GM21390 (cell line): ENCODE results near the gene GNAI3.

Experiments
- ATAC-seq: cut with Tn5 transposase; IDR thresholded peaks from one replicate; pipeline ENCODE4 v1.9.1; 2021; ENCODE audit not compliant: unreplicated experiment

Gene GNAI3

DNA sequence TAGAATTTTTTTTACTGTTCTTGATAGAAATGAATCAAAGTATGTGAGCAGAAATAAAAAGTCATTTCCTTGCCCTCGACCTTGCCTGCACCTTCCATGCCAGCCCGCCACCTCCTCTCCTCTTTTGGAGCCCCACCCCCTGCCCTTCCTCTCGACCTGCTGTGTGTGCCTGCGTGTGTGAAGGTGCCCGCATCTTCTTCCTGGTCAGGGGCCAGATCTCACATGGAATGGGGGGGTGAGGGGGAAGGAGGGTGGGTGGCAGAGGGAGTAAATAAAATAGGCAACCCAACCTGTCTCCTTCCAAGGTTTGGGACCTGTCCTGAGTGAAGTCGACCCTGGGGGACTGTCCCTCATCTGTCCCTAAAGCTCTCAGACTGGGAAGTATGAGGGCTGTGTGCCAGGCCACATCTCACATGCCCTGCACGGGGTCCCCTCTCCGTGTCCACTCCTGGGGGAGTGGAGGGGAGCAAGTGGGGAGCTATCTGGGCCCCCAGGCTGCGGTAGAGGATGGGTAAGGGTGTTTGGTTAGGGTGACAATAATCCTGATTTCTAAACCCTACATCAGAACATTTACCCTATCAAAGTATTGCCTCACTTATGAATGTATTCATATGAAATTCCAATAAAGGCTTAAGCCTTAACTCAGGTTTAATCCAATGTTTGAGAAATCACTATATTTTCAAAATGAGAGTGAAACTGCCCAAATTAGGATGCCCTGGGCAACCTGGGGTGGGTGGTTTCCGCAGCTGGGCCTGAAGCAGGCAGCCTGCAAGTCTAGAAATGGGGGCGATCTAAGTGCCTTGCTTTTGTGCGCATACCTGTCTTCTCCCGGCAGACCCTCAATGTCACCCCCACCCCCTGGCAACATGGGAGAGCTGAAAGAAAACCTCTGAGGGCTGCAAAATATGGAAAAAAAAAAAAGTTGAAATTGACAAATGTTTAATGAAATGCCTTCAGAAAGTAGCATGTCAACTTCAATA lies 86.6 kb downstream of the GNAI3 start:
- no peak for ATAC-seq

DNA sequence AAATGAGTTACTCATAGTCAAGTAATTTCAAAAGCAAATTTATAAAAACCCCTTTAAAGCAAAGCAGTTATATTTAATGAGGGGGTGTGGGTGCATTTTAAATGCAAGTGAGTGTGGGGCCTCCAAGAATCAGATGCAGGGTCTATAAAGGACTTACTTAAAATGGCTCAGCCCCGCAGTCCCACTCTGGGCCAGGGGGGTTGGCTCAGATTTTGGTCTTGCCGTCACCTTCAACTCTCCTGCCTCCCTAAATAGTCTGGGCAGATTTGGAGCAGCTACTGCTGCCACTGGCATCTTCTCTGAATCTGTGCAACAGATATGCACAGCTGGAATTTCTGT lies 87.4 kb downstream of the GNAI3 start:
- no peak for ATAC-seq

GRCh38 chr1:109636201-109636952 lies 88.0 kb downstream of the GNAI3 start:
- no peak for ATAC-seq

DNA sequence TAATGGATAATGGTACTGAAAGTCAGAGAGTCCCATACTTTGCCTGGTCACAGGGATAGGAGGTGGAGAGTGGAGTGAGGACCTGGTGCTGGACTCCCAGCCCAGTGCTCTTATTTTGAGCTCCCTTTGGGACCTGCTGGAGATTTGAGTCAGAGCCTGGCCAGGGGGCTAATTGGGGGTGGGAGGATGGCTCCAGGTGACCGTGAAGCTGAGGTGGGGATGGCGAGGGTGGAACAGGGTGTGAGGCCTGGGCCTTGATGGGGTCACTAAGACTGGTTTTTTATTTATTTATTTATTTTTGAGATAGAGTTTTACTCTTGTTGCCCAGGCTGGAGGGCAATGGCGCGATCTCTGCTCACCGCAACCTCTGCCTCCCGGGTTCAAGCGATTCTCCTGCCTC lies 89.0 kb downstream of the GNAI3 start:
- ATAC-seq, result no peak

GRCh38 chr1:109639063-109639840 lies 90.8 kb downstream of the GNAI3 start:
- no peak for ATAC-seq

DNA sequence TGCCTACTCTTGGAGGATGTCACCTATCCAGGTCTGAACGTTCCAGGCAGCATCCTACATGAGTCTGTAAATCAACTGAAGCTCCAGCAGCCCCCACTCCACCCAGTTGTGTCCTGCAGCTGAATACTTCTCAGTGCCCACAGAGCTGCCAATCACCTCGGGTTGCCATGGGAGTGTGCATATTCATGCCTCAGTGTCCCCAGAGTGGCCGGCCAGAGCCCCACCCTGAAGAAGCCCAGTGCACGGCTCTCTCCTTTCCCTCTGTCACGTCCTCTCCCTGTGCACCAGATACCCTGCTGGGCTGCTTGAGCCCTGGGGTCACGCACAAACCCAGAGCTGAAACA lies 91.4 kb downstream of the GNAI3 start:
- ATAC-seq, result no peak

- ATAC-seq, result peak; percentile 65
These were observed 92.0 kb downstream of the GNAI3 start for GRCh38 chr1:109640285-109640865.

GRCh38 chr1:109641078-109641740 lies 92.8 kb downstream of the GNAI3 start:
- ATAC-seq, result no peak

DNA sequence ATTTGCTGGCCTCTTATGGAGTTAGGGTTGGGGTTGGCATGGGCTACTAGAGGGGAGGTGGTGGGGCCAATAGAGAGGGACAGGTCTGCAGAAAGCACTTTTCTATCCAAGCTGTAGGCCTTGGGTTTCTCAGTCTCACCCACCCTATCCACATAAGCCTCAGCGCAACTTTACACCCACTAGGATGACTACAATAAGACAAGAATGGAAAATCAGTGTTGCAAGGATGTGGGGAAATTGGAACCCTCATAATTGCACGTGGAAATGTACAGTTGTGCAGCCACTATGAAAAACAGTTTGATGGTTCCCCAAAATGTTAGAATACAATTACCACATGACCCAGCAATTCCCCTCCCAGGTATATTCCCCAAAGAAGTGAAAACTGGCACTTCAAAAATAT lies 93.4 kb downstream of the GNAI3 start:
- ATAC-seq, result no peak

DNA sequence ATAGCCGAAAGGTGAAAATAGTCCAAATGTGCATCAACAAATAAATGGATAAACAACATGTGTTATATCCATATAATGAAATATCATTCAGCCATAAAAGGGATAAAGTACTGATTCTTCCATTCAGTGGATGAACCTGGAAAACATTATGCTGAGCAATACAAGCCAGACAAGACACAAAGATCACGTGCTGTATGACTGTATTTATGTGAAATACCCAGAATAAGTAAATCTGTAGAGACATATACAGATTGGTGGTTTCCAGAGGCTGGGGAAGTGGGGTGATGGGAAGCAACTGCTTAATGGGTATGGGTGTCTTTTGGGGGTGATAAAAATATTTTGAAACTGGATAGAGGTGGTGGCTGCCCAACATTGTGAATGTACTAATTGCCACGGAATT lies 94.2 kb downstream of the GNAI3 start:
- no peak for ATAC-seq

- peak; percentile 93 for ATAC-seq
These were observed 95.2 kb downstream of the GNAI3 start for GRCh38 chr1:109643385-109644230.

GRCh38 chr1:109644670-109645069 lies 96.3 kb downstream of the GNAI3 start:
- no peak for ATAC-seq

DNA sequence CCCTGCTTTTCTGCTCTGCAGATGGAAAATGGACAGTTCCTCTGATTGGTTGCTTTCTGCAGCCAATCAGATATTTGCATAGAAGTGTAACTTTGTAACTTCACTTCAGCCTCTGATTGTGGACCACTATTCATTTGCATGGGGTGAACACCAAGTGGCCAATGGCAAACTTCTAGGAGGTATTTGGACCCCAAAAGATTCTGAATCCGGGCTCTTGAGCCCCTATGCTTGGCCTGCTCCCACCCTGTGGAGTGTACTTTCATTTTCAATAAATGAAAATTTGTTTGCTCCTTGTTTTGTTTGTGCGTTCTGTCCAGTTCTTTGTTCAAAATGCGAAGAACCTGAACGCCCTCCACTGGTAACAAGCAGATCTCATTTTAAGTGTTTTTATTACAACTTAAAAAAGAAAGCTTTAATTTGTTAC lies 101.1 kb downstream of the GNAI3 start:
- no peak for ATAC-seq

- no peak for ATAC-seq
These were observed 102.2 kb downstream of the GNAI3 start for GRCh38 chr1:109650609-109651008.

DNA sequence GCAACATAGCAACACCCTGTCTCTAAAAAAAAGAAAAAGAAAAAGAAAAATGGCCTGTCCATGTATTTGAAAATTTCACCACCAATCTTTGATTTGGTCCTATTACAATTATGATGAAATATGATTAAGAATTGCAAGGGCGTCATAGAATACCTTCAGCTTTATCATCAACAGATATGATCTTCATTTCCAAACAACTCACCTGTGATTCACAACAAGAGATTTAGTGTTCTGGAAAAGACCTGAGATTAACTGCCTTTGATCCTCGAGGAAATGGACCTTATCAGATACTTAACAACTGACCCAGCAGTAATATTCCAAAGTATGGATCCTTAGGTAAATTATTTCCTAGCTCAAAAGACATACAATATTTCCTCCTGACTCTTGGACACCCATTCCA lies 104.0 kb downstream of the GNAI3 start:
- no peak for ATAC-seq

- ATAC-seq, result no peak
These were observed 104.9 kb downstream of the GNAI3 start for GRCh38 chr1:109653306-109653705.

DNA sequence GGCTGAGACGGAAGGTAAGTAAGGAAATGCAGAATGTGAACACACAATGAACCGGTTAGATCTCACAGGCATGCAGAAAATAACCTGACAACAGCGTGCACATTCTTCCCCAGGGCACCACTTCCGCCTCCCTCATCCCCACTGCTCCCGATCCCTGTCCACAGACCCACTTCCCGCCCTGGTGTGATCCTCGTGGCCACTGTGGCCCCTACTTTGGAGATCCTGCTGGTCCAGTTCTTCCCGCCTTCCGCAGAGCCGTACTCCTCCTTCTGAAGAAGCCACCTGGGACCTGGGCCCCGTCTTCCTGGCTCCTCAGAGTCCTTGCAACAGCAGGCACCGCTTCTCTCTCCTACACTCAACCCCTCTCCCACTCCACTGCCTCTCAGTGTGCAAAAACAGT lies 106.1 kb downstream of the GNAI3 start:
- no peak for ATAC-seq

GRCh38 chr1:109655615-109656519 lies 107.5 kb downstream of the GNAI3 start, which contains the start of gene GSTM4:
Gene GSTM4 (plus strand): TSS chr1:109656099. CDS start chr1:109656390, 291 bp downstream.
- peak; percentile 96 for ATAC-seq

- ATAC-seq, result no peak
These were observed 109.0 kb downstream of the GNAI3 start for GRCh38 chr1:109657395-109657794.
